Ishikawa (cell line): ENCODE data around the gene GTPBP3.

ENCODE experiments used
- CEBPB ChIP-seq: IDR thresholded peaks from 2 replicates; pipeline ENCODE4 v1.6.1; 2012
- CREB1 ChIP-seq: IDR thresholded peaks from 2 replicates; pipeline ENCODE4 v1.6.1; 2012; ENCODE audit warnings: low read depth
- EGR1 ChIP-seq: IDR thresholded peaks from 2 replicates; pipeline ENCODE4 v1.6.1; 2012
- EP300 ChIP-seq: IDR thresholded peaks from 2 replicates; pipeline ENCODE4 v1.6.1; 2012; ENCODE audit warnings: borderline replicate concordance
- FOXM1 ChIP-seq: IDR thresholded peaks from 2 replicates; pipeline ENCODE4 v1.6.1; 2012; ENCODE audit warnings: low read depth, borderline replicate concordance
- NFIC ChIP-seq: IDR thresholded peaks from 2 replicates; pipeline ENCODE4 v1.6.1; 2012
- RAD21 ChIP-seq: IDR thresholded peaks from 2 replicates; pipeline ENCODE4 v1.6.1; 2012; ENCODE audit warnings: low read depth
- TAF1 ChIP-seq: IDR thresholded peaks from 2 replicates; pipeline ENCODE4 v1.6.1; 2012; ENCODE audit warnings: low read depth, mild to moderate bottlenecking
- TCF12 ChIP-seq: IDR thresholded peaks from 2 replicates; pipeline ENCODE4 v1.6.1; 2012; ENCODE audit warnings: low read depth
- TEAD4 ChIP-seq: IDR thresholded peaks from 2 replicates; pipeline ENCODE4 v1.6.1; 2012
- YY1 ChIP-seq: IDR thresholded peaks from 2 replicates; pipeline ENCODE4 v1.6.1; 2012; ENCODE audit warnings: low read depth
- ZBTB7A ChIP-seq: IDR thresholded peaks from 2 replicates; pipeline ENCODE4 v1.6.1; 2012; ENCODE audit warnings: low read depth
- TF ChIP-seq, protein P1 (sequence below): IDR thresholded peaks from 2 replicates; pipeline ENCODE4 v1.6.1; 2012; ENCODE audit warnings: low read depth, mild to moderate bottlenecking
- TF ChIP-seq, protein P2 (sequence below): IDR thresholded peaks from 2 replicates; pipeline ENCODE4 v1.6.1; 2012
- TF ChIP-seq, protein P3 (sequence below): IDR thresholded peaks from 2 replicates; pipeline ENCODE4 v1.6.1; 2012

Gene GTPBP3

DNA sequence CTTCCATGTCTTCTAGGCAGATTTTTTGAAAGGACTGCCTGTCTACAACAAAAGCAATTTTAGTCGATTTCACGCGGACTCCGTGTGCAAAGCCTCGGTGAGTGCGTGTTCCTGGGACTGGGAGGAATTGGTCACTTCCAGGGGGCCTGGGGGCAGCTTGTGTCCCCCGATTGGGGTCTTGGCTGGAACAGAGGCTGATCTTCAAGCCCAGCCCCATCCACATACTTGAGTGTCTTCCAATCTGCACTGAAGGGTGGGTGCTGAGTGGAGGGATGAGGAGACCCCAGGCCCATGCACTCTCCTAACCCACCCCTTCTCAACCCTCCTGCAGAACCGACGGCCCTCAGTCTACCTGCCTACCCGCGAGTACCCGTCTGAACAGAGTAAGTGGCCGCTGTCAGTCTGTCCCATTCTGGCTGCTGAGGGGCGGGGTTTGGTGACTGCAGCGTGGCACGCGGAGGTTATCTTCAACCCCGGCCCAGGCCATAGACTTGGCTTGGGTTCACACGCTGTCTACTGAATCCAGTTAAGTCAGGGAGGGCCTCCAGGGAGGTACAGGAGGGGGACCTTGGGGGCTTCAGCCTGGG lies 23.3 kb upstream of the GTPBP3 start:
- TF ChIP-seq TEAD4 = no peak
- no peak for TF ChIP-seq TCF12
- no peak for TF ChIP-seq YY1
- no peak for TF ChIP-seq CREB1
- no peak for TF ChIP-seq ZBTB7A
- no peak for TF ChIP-seq RAD21
- TF ChIP-seq, protein P1, sequence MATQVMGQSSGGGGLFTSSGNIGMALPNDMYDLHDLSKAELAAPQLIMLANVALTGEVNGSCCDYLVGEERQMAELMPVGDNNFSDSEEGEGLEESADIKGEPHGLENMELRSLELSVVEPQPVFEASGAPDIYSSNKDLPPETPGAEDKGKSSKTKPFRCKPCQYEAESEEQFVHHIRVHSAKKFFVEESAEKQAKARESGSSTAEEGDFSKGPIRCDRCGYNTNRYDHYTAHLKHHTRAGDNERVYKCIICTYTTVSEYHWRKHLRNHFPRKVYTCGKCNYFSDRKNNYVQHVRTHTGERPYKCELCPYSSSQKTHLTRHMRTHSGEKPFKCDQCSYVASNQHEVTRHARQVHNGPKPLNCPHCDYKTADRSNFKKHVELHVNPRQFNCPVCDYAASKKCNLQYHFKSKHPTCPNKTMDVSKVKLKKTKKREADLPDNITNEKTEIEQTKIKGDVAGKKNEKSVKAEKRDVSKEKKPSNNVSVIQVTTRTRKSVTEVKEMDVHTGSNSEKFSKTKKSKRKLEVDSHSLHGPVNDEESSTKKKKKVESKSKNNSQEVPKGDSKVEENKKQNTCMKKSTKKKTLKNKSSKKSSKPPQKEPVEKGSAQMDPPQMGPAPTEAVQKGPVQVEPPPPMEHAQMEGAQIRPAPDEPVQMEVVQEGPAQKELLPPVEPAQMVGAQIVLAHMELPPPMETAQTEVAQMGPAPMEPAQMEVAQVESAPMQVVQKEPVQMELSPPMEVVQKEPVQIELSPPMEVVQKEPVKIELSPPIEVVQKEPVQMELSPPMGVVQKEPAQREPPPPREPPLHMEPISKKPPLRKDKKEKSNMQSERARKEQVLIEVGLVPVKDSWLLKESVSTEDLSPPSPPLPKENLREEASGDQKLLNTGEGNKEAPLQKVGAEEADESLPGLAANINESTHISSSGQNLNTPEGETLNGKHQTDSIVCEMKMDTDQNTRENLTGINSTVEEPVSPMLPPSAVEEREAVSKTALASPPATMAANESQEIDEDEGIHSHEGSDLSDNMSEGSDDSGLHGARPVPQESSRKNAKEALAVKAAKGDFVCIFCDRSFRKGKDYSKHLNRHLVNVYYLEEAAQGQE = no peak
- TF ChIP-seq EGR1 = no peak
- TF ChIP-seq NFIC = no peak
- TF ChIP-seq TAF1 = no peak
- TF ChIP-seq FOXM1 = no peak
- no peak for TF ChIP-seq CEBPB
- TF ChIP-seq EP300 = no peak
- TF ChIP-seq, protein P2, sequence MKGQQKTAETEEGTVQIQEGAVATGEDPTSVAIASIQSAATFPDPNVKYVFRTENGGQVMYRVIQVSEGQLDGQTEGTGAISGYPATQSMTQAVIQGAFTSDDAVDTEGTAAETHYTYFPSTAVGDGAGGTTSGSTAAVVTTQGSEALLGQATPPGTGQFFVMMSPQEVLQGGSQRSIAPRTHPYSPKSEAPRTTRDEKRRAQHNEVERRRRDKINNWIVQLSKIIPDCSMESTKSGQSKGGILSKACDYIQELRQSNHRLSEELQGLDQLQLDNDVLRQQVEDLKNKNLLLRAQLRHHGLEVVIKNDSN = no peak
- TF ChIP-seq, protein P3, sequence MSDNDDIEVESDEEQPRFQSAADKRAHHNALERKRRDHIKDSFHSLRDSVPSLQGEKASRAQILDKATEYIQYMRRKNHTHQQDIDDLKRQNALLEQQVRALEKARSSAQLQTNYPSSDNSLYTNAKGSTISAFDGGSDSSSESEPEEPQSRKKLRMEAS = no peak

DNA sequence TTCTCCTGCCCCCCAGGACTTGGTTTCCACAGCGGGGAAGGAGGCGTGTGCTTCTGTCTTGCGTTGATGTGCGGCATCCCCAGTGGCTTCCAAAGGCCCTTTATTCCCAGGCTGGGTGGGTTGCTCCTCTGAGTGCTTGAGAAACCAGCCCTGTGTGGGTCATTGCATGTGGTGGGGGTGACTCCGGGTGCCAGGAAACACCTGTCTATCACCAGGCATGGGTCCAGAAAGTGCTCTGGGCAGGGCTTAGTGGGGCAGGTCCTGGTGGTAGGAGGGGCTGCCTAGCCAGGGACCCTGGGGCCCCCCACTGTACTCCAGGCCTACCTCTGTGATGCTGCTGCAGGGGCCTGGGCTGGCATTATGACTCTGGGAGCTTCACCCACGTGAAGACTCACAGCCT lies 18.4 kb upstream of the GTPBP3 start:
- TF ChIP-seq FOXM1 = no peak
- no peak for TF ChIP-seq EP300
- TF ChIP-seq EGR1 = no peak
- TF ChIP-seq, protein P1 = no peak
- TF ChIP-seq TEAD4 = no peak
- no peak for TF ChIP-seq TCF12
- no peak for TF ChIP-seq TAF1

DNA sequence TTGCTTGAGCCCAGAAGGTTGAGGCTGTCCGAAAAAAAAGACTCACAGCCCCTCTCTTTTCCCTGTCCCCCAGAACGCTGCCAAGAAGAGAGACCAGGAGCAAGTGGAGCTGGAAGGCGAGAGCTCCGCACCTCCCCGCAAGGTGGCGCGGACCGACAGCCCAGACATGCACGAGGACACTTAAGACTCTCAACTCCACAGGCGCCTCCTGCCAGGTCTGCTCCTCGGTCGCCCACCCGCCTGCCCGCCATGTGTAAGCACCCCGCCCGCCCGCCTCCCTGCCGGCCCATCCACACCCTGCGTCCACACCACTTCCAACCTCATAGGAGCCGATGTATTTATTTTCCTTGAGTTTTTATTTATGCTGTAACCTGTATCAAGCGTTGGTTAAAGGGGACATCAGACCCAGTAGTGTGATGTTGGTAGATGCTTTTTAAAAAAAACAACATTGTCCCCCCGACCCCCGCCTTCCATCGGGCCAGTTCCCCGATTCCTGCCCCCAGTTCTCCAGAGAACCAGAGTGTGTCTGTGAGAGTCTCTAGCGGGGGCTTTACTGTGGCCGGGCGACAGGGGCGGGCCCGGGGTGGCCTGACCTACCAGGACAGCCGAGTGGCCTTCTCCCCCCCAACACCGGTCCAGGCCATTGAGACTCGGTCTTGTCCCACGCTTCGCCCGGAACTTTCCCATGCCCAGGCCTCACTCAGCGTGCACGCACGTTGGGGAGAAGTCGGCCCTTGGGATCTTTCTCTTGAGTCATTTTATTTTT lies 17.7 kb upstream of the GTPBP3 start:
- TF ChIP-seq TCF12 (no peak), ZBTB7A (no peak)

DNA sequence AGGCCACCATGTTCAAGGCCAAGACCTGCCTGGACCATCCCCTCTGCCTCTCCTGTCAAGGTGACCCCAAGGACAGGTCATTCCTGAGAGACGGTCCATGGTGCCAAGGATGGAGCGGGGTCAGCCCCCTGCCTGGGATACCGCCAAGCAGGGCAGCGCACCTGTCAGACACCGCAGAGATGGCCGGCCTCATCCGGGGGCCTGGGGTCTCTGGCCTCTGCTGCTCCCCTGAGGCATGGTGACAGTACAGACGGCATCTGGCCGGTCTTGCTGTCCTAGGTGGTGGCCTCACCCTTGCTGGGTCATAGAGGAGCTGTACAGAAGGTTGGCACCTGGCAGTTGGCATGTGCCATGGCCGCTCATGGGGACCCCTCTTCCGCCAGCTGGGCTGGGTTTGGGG lies 16.9 kb upstream of the GTPBP3 start:
- TF ChIP-seq YY1 = no peak
- TF ChIP-seq FOXM1 = no peak
- TF ChIP-seq RAD21 = no peak
- TF ChIP-seq EP300 = no peak
- TF ChIP-seq CEBPB = no peak
- no peak for TF ChIP-seq TEAD4
- TF ChIP-seq, protein P1 = no peak
- TF ChIP-seq, protein P3 = no peak
- TF ChIP-seq TCF12 = no peak
- TF ChIP-seq NFIC = no peak
- no peak for TF ChIP-seq ZBTB7A
- TF ChIP-seq, protein P2 = no peak
- TF ChIP-seq TAF1 = no peak
- TF ChIP-seq EGR1 = no peak
- TF ChIP-seq CREB1 = no peak
